ENCODE results near the gene CAB39L.

The CAB39L gene

DNA sequence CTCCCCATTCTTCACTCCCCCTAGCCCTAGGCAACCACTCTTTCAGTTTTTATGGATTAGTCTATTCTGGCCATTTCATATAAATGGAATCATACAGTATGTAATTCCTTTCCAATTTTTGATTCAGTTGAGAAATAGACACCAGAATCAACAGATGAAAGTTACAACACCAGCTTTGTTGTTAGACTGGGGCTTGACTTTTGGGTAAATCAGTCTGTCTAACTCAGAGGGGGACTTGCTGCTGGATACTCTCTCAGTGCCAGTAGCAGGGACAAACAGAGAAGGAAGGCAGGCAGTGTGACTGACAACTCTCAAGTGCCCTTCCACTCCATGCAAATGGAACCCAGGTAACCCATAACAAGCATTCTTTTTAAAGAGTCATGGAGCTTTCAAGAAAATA, 155.4 kb downstream of the CAB39L start:
- Histone ChIP-seq H2BK120ac (ENCODE audit: low read depth, low read length) (no peak overlapping the region), H3K18ac (ENCODE audit: low read length) (no peak overlapping the region), H3K9ac (ENCODE audit: low read depth, low read length, poor library complexity) (no peak overlapping the region), H2BK5ac (ENCODE audit: low read length) (no peak overlapping the region), H3K9me3 (replicated peaks in 1 of 2; ENCODE audit: control insufficient read depth in 2 of 2, insufficient read depth in 1 of 2, low read depth in 1 of 2, low read length in 2 of 2) (no peaks in the 10 kb centered on the region), H2AK5ac (ENCODE audit: low read depth, low read length) (no peak overlapping the region), H2AFZ (ENCODE audit: low read length) (no peak overlapping the region), H3K4ac (ENCODE audit: low read length) (no peak overlapping the region), H3K23ac (ENCODE audit: low read depth, low read length, poor library complexity) (no peak overlapping the region), H3K4me3 (ENCODE audit: low read length in 2 of 2) (no peak overlapping the region), H3K36me3 (replicated peaks in 1 of 2; ENCODE audit: control insufficient read depth in 2 of 2, insufficient read depth in 2 of 2, low read length in 2 of 2) (no peaks in the 10 kb centered on the region), H2BK15ac (ENCODE audit: low read length) (no peak overlapping the region), H4K91ac (ENCODE audit: low read depth, low read length, poor library complexity) (no peak overlapping the region), H3K4me2 (ENCODE audit: insufficient read depth, low read length, poor library complexity, severe bottlenecking) (no peak overlapping the region), H3K4me1 (ENCODE audit: control insufficient read depth in 2 of 2, insufficient read depth in 1 of 2, low read depth in 1 of 2, low read length in 2 of 2) (no peaks in the 10 kb centered on the region), H3K27ac (replicated peaks; ENCODE audit: low read length) (no peak overlapping the region), H3K14ac (ENCODE audit: low read length) (no peak overlapping the region), H4K8ac (ENCODE audit: low read depth, low read length) (no peak overlapping the region), H3K79me1 (ENCODE audit: low read depth, low read length) (no peaks in the 10 kb centered on the region), H3K27me3 (ENCODE audit: control insufficient read depth in 3 of 3, insufficient read depth in 3 of 3, low read depth in 1 of 3, low read length in 3 of 3) (peaks cover 0 to 2% (median 0%) of the 10 kb centered on the region in 3 experiments), H2BK12ac (ENCODE audit: low read length) (no peak overlapping the region)
- no peak for DNase-seq (ENCODE audit: low spot score)

DNA sequence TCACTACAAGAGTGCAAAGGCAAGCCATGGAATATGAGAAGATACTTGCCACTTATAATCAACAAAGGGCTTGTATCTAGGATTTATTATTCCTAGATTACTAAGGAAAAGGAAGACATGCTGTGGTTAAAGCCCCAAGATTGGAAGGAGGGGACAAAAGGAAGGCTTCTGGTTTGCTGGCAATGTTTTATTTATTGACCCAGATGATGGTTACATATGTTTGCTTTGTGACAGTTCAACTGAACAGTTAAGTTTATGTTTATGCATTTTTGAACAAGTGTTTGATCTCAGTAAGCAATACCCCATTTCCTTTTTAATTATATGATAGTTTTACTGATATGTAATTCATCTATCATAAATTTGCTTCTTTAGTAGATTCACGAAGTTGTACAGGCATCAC, 155.9 kb downstream of the CAB39L start:
- DNase-seq (ENCODE audit: low spot score): no peak
- H2BK12ac ChIP-seq (ENCODE audit: low read length): no peak overlapping the region
- H3K4me1 ChIP-seq (ENCODE audit: control insufficient read depth in 2 of 2, insufficient read depth in 1 of 2, low read depth in 1 of 2, low read length in 2 of 2): no peaks in the 10 kb centered on the region
- H3K4me3 ChIP-seq (ENCODE audit: low read length in 2 of 2): no peak overlapping the region
- WGBS, 2 donors (ENCODE audit: extremely low coverage in 2 of 2, insufficient read length in 2 of 2, insufficient replicate concordance in 1 of 2): no CpG with 5 or more reads among the region's 1 CpG
- no peak overlapping the region for H3K9ac ChIP-seq (ENCODE audit: low read depth, low read length, poor library complexity)
- no peaks in the 10 kb centered on the region for H3K79me1 ChIP-seq (ENCODE audit: low read depth, low read length)
- no peak overlapping the region for H3K4ac ChIP-seq (ENCODE audit: low read length)
- H3K18ac ChIP-seq (ENCODE audit: low read length): no peak overlapping the region
- H4K91ac ChIP-seq (ENCODE audit: low read depth, low read length, poor library complexity): no peak overlapping the region
- no peak overlapping the region for H2AK5ac ChIP-seq (ENCODE audit: low read depth, low read length)
- peaks cover 0 to 2% (median 0%) of the 10 kb centered on the region in 3 experiments for H3K27me3 ChIP-seq (ENCODE audit: control insufficient read depth in 3 of 3, insufficient read depth in 3 of 3, low read depth in 1 of 3, low read length in 3 of 3)
- no peak overlapping the region for H3K23ac ChIP-seq (ENCODE audit: low read depth, low read length, poor library complexity)
- no peak overlapping the region for H3K4me2 ChIP-seq (ENCODE audit: insufficient read depth, low read length, poor library complexity, severe bottlenecking)
- H3K36me3 ChIP-seq (replicated peaks in 1 of 2; ENCODE audit: control insufficient read depth in 2 of 2, insufficient read depth in 2 of 2, low read length in 2 of 2): no peaks in the 10 kb centered on the region
- no peaks in the 10 kb centered on the region for H3K9me3 ChIP-seq (replicated peaks in 1 of 2; ENCODE audit: control insufficient read depth in 2 of 2, insufficient read depth in 1 of 2, low read depth in 1 of 2, low read length in 2 of 2)
- H2BK5ac ChIP-seq (ENCODE audit: low read length): no peak overlapping the region
- H2AFZ ChIP-seq (ENCODE audit: low read length): no peak overlapping the region
- H2BK15ac ChIP-seq (ENCODE audit: low read length): no peak overlapping the region
- no peak overlapping the region for H3K14ac ChIP-seq (ENCODE audit: low read length)
- no peak overlapping the region for H4K8ac ChIP-seq (ENCODE audit: low read depth, low read length)
- H2BK120ac ChIP-seq (ENCODE audit: low read depth, low read length): no peak overlapping the region
- no peak overlapping the region for H3K27ac ChIP-seq (replicated peaks; ENCODE audit: low read length)

DNA sequence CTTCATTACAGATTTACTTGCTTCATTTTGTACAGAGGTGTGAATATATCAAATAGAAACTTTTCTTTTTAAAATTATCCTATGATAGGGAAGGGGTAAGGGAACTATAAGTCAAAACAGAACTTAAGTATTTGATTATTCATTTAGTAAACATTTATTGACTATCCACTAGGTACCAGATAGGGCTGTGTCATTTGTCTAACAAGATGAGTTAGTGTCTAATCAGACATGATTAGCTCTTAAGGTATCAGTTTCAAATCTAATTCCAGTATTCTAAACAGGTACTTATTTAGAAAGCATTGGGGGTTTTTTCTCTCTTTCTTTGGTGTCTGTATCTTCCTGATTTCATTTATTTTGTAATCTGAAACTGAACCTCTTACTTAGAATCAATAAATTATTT, 164.0 kb downstream of the CAB39L start:
- no peak overlapping the region for H3K18ac ChIP-seq (ENCODE audit: low read length)
- no peak overlapping the region for H2BK15ac ChIP-seq (ENCODE audit: low read length)
- H3K4me1 ChIP-seq (ENCODE audit: control insufficient read depth in 2 of 2, insufficient read depth in 1 of 2, low read depth in 1 of 2, low read length in 2 of 2): no peaks in the 10 kb centered on the region
- H4K91ac ChIP-seq (ENCODE audit: low read depth, low read length, poor library complexity): no peak overlapping the region
- H3K23ac ChIP-seq (ENCODE audit: low read depth, low read length, poor library complexity): no peak overlapping the region
- no peaks in the 10 kb centered on the region for H3K27me3 ChIP-seq (ENCODE audit: control insufficient read depth in 3 of 3, insufficient read depth in 3 of 3, low read depth in 1 of 3, low read length in 3 of 3)
- H3K4ac ChIP-seq (ENCODE audit: low read length): no peak overlapping the region
- H2BK120ac ChIP-seq (ENCODE audit: low read depth, low read length): no peak overlapping the region
- no peak overlapping the region for H3K27ac ChIP-seq (replicated peaks; ENCODE audit: low read length)
- no peak overlapping the region for H3K9ac ChIP-seq (ENCODE audit: low read depth, low read length, poor library complexity)
- no peak overlapping the region for H2BK12ac ChIP-seq (ENCODE audit: low read length)
- H3K4me2 ChIP-seq (ENCODE audit: insufficient read depth, low read length, poor library complexity, severe bottlenecking): no peak overlapping the region
- H3K14ac ChIP-seq (ENCODE audit: low read length): no peak overlapping the region
- no peak overlapping the region for H2BK5ac ChIP-seq (ENCODE audit: low read length)
- no peak overlapping the region for H3K4me3 ChIP-seq (ENCODE audit: low read length in 2 of 2)
- no peaks in the 10 kb centered on the region for H3K79me1 ChIP-seq (ENCODE audit: low read depth, low read length)
- no peak for DNase-seq (ENCODE audit: low spot score)
- H2AFZ ChIP-seq (ENCODE audit: low read length): peak overlapping the region; percentile 27
- H2AK5ac ChIP-seq (ENCODE audit: low read depth, low read length): no peak overlapping the region
- H3K9me3 ChIP-seq (replicated peaks in 1 of 2; ENCODE audit: control insufficient read depth in 2 of 2, insufficient read depth in 1 of 2, low read depth in 1 of 2, low read length in 2 of 2): no peaks in the 10 kb centered on the region
- no peaks in the 10 kb centered on the region for H3K36me3 ChIP-seq (replicated peaks in 1 of 2; ENCODE audit: control insufficient read depth in 2 of 2, insufficient read depth in 2 of 2, low read length in 2 of 2)
- no peak overlapping the region for H4K8ac ChIP-seq (ENCODE audit: low read depth, low read length)

DNA sequence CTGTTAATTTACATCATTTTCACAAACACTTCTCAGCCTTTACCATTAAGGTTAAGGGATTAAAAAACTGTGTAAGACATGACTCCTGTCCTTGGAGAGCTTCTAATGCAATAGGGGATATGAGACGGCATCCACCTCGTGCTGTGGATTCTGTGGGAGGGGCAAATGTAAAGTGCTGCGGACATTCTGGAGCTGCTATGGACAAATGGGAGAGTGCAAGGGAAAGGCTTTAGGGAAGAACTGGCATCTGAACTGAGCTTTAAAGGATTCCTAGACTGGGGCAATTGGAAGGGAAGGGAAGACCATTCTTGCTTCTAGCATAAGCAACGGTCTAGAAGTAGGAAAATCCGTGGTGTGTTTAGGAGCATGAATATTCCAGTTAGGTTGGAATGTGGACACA, 164.8 kb downstream of the CAB39L start:
- no CpG with 5 or more reads among the region's 5 CpGs for WGBS, 2 donors (ENCODE audit: extremely low coverage in 2 of 2, insufficient read length in 2 of 2, insufficient replicate concordance in 1 of 2)
- H4K91ac ChIP-seq (ENCODE audit: low read depth, low read length, poor library complexity): no peak overlapping the region
- H3K9ac ChIP-seq (ENCODE audit: low read depth, low read length, poor library complexity): no peak overlapping the region

More for the DNA sequence above, 164.8 kb downstream of the CAB39L start:
- Histone ChIP-seq H2BK15ac (ENCODE audit: low read length) (no peak overlapping the region), H3K9me3 (replicated peaks in 1 of 2; ENCODE audit: control insufficient read depth in 2 of 2, insufficient read depth in 1 of 2, low read depth in 1 of 2, low read length in 2 of 2) (no peaks in the 10 kb centered on the region), H3K23ac (ENCODE audit: low read depth, low read length, poor library complexity) (no peak overlapping the region), H3K79me1 (ENCODE audit: low read depth, low read length) (no peaks in the 10 kb centered on the region), H2BK120ac (ENCODE audit: low read depth, low read length) (no peak overlapping the region), H3K4me3 (ENCODE audit: low read length in 2 of 2) (no peak overlapping the region), H3K4me1 (ENCODE audit: control insufficient read depth in 2 of 2, insufficient read depth in 1 of 2, low read depth in 1 of 2, low read length in 2 of 2) (no peaks in the 10 kb centered on the region), H2AFZ (ENCODE audit: low read length) (peak overlapping the region; percentile 27), H2BK12ac (ENCODE audit: low read length) (no peak overlapping the region), H3K4me2 (ENCODE audit: insufficient read depth, low read length, poor library complexity, severe bottlenecking) (no peak overlapping the region), H3K14ac (ENCODE audit: low read length) (no peak overlapping the region), H3K27ac (replicated peaks; ENCODE audit: low read length) (no peak overlapping the region), H3K4ac (ENCODE audit: low read length) (no peak overlapping the region), H2BK5ac (ENCODE audit: low read length) (no peak overlapping the region), H3K27me3 (ENCODE audit: control insufficient read depth in 3 of 3, insufficient read depth in 3 of 3, low read depth in 1 of 3, low read length in 3 of 3) (no peaks in the 10 kb centered on the region), H3K36me3 (replicated peaks in 1 of 2; ENCODE audit: control insufficient read depth in 2 of 2, insufficient read depth in 2 of 2, low read length in 2 of 2) (no peaks in the 10 kb centered on the region), H2AK5ac (ENCODE audit: low read depth, low read length) (no peak overlapping the region), H4K8ac (ENCODE audit: low read depth, low read length) (no peak overlapping the region), H3K18ac (ENCODE audit: low read length) (no peak overlapping the region)
- DNase-seq (ENCODE audit: low spot score): no peak
